Measurements from ENCODE around the gene CDAN1.
"Not testable (repeated sequence)": the region's sequence is repeated elsewhere in the genome, so short reads cannot be mapped to it uniquely, and the experiment has no call there.

The CDAN1 gene

DNA sequence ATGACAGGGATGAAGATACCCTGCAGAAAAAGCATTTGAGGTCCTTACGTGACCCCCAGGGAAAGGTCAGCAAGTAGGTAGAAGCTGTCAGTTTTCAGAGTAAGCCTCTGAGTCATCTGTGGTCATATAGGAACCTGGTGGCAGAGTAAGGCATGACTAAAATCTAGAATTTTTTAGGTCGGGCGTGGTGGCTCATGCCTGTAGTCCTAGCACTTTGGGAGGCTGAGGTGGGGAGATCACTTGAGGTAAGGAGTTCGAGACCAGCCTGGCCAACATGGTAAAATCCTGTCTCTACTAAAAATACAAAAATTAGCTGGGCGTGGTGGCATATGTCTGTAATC lies 56.8 kb downstream of the CDAN1 start:
- H3K4me3 ChIP-seq (ENCODE audit: low read depth, low read length); DNase-seq (ENCODE audit: low read depth): not testable (repeated sequence)

DNA sequence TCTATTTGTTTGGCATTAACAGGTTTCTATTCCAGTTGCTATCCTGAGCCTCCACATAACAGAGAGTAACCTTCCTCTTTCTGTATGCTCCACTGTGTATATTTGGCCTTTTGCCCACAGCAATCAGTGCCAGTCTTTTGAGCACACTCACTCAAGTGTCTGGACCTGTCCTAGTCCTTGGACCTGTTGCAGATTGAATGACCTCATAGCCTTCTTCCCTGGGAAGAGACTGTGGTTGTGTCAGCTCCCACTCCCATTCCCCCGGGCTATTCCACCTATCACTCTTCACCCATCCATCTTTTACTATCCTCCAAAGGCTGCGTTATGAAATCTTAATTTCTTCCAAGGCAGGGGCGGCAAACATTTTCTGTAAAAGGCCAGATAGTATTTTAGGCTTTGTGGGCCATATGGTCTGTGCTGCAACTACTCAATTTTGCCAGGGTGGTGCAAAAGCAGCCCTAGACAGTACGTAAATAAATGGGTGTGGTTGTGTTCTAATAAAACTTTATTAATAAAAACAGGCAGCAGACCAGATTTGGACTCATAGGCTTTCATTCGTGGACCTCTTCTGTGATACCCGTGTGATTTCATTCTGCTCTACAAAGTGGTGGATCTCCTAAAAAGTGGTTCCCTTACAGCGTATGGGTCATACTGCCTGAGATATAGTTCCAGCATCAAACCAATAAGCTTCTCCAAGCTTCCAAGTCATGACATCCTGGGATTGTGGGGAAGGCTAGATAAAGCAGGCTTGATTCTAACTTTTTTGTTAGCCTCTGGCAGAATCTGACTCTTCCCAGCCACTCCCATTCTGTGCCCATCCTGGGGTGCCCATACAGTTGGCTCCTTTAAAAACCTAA lies 57.4 kb downstream of the CDAN1 start:
- no peak for DNase-seq (ENCODE audit: low read depth)
- no peak overlapping the region for H3K4me3 ChIP-seq (ENCODE audit: low read depth, low read length)

DNA sequence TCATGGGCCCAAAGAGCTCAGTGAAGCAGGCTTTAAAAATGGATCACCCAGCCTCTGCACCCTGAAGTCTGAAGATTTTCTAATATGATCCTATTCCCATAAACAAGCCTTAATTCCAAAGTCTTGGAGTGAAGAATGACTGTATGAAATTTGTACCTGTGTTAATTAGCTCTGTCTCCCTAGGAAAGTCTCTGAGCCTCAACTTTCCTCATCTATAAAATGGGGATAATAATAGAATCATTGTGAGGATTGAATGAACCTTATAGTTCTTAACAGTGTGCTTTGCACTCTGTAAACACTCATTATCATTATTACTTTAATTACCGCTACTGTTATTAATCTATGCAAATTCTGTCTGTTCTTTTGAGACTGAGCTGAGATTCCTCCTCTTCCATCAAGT lies 61.9 kb downstream of the CDAN1 start:
- DNase-seq (ENCODE audit: low read depth) = no peak
- no peak overlapping the region for H3K4me3 ChIP-seq (ENCODE audit: low read depth, low read length)

DNA sequence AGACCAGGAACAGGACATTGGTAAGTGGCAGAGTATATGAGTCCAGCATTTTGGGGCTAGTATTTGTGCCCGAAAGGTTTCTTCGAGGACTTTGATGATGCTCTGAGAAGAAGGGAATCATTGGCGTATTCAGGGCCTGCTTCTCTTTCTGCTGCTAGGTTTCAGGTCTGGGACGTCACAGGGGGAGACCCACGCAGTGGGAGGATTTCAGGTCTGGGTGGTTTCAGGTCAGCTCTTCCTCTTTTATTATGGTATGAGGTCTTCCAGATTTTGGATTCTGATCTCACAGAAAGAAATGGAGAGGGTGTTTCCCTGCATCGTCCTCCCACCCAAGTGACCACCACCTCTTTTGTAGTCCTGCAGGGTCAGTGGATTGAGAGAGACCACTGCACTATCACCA lies 62.5 kb downstream of the CDAN1 start:
- no peak overlapping the region for H3K4me3 ChIP-seq (ENCODE audit: low read depth, low read length)
- no peak for DNase-seq (ENCODE audit: low read depth)
